HUES48 (cell line): Measurements from ENCODE around the gene FOXO4.

Experiments used
- H3K27ac ChIP-seq: one replicate; pipeline ENCODE4 v1.7.0; 2013; ENCODE audit warnings: low read depth, low read length, inconsistent platforms
- H3K27me3 ChIP-seq: 2 replicates; pipeline ENCODE4 v1.6.1; 2013; ENCODE audit warnings: mild to moderate bottlenecking, low read length; ENCODE audit not compliant: control insufficient read depth, insufficient read depth
- H3K36me3 ChIP-seq: 2 replicates; pipeline ENCODE4 v1.6.1; 2013; ENCODE audit warnings: low read length; ENCODE audit not compliant: control insufficient read depth, insufficient read depth
- H3K4me1 ChIP-seq: 2 replicates; pipeline ENCODE4 v1.6.1; 2013; ENCODE audit warnings: mild to moderate bottlenecking, low read length; ENCODE audit not compliant: control insufficient read depth, insufficient read depth
- H3K4me3 ChIP-seq: 2 replicates; pipeline ENCODE4 v1.5.1; 2013; ENCODE audit warnings: mild to moderate bottlenecking, low read depth, low read length
- H3K9ac ChIP-seq: 2 replicates; pipeline ENCODE4 v1.6.1; 2013; ENCODE audit warnings: mild to moderate bottlenecking, low read depth, low read length, moderate library complexity
- H3K9me3 ChIP-seq: 2 replicates; pipeline ENCODE4 v1.6.1; 2013; ENCODE audit warnings: low read length; ENCODE audit not compliant: control insufficient read depth, insufficient read depth

FOXO4 gene

DNA sequence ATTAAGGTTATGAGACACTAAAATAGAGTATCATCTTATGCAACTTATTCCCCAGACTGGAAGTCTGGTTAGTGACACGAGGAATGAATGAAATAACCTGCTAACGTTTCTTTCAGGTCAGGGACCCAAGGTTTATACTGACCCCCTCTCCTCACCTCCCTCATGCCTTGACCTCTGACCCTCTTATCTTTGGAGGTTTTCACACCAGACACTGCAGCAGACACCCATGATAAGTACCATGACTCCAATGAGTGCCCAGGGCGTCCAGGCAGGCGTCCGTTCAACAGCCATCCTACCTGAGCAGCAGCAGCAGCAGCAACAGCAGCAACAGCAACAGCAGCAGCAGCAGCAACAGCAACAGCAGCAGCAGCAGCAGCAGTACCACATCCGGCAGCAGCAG is 44.8 kb downstream of the FOXO4 start:
- H3K4me1 ChIP-seq, result 0 out of 2 replicates have a peak, but pooled peaks cover 3% of the 10 kb centered on the region
- no peak overlapping the region for H3K9ac ChIP-seq
- no peak overlapping the region for H3K27ac ChIP-seq
- peaks cover 35% of the 10 kb centered on the region for H3K9me3 ChIP-seq
- no peaks in the 10 kb centered on the region for H3K27me3 ChIP-seq
- H3K36me3 ChIP-seq, result peaks cover 43% of the 10 kb centered on the region
- no peak overlapping the region for H3K4me3 ChIP-seq

DNA sequence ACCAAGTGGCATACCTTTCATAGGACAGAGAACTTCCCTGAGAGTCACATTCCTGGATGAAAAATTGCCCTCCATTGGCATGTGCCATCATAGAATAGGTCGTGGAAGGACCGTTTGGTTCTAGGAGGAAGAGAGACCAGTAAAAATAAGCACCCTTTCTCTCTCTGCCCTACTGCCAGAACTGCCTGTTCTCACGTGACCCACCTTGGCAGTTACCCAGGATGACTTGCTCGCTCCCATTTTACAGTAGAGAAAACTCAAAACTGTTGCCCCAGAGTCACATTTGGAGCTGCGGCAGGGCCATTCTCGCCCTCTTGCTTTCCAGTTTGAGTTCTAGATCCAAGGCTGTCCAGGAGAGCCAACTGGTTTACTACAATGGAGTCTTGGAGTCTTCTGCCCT is 47.9 kb downstream of the FOXO4 start:
- H3K9ac ChIP-seq, result no peak overlapping the region
- peaks cover 29% of the 10 kb centered on the region; the same call in 1 of the 2 replicates for H3K9me3 ChIP-seq
- no peak overlapping the region for H3K4me3 ChIP-seq
- peaks cover 9% of the 10 kb centered on the region; the same call in 1 of the 2 replicates for H3K4me1 ChIP-seq
- H3K27ac ChIP-seq, result no peak overlapping the region
- H3K36me3 ChIP-seq, result peaks cover 18% of the 10 kb centered on the region
- no peaks in the 10 kb centered on the region for H3K27me3 ChIP-seq

- H3K9me3 ChIP-seq, result peaks cover 31% of the 10 kb centered on the region; the same call in 1 of the 2 replicates
- H3K9ac ChIP-seq, result no peak within 1 kb of the TSS
- peak within 1 kb of the TSS; percentile 71 for H3K4me3 ChIP-seq
- H3K27me3 ChIP-seq, result no peaks in the 10 kb centered on the region
- H3K36me3 ChIP-seq, result 0 out of 2 replicates have a peak, but pooled peaks cover 9% of the 10 kb centered on the region
- peaks cover 9% of the 10 kb centered on the region; the same call in 1 of the 2 replicates for H3K4me1 ChIP-seq
- no peak within 1 kb of the TSS for H3K27ac ChIP-seq
Observed at GRCh38 chrX:71144651-71145050, 49.0 kb downstream of the FOXO4 start, which contains the start of gene NLGN3. Gene NLGN3, plus strand, starts transcription at chrX:71144841. Its CDS starts 2,909 bp downstream, at chrX:71147750.

- Histone ChIP-seq H3K27me3 (no peaks in the 10 kb centered on the region), H3K9ac (no peak overlapping the region), H3K36me3 (no peaks in the 10 kb centered on the region), H3K4me3 (no peak overlapping the region), H3K4me1 (peaks cover 9% of the 10 kb centered on the region; the same call in 1 of the 2 replicates), H3K27ac (no peak overlapping the region), H3K9me3 (peaks cover 24% of the 10 kb centered on the region; the same call in 1 of the 2 replicates)
Observed at GRCh38 chrX:71147496-71148277, 52.0 kb downstream of the FOXO4 start.

DNA sequence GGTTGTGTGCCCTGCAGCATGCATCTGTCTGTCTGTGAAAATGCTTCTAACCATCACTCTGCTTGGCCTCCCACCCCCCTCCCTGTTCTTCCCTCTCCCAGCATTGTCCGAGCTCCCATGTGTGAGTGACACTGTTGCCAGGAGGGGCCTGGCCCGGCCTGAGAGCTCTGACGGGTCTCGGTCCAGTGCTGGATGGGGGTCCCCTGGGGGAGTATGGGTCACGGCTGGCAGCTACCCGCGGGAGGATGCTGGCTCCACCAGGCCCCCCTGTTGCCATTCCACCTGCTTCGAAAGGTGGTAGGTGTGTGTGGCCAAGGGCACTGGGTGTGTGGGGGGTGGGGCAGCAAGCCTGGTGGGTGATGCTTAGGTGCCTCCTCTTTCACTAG is 52.6 kb downstream of the FOXO4 start:
- Histone ChIP-seq H3K9me3 (peaks cover 24% of the 10 kb centered on the region; the same call in 1 of the 2 replicates), H3K27ac (no peak overlapping the region), H3K27me3 (no peaks in the 10 kb centered on the region), H3K36me3 (no peaks in the 10 kb centered on the region), H3K4me1 (peaks cover 9% of the 10 kb centered on the region; the same call in 1 of the 2 replicates), H3K4me3 (no peak overlapping the region), H3K9ac (no peak overlapping the region)

- H3K27ac ChIP-seq, result no peak overlapping the region
- no peak overlapping the region for H3K4me3 ChIP-seq
- H3K9me3 ChIP-seq, result peaks cover 34% of the 10 kb centered on the region
- no peak overlapping the region for H3K9ac ChIP-seq
- no peaks in the 10 kb centered on the region for H3K27me3 ChIP-seq
- H3K4me1 ChIP-seq, result peaks cover 3% of the 10 kb centered on the region; the same call in 1 of the 2 replicates
- peaks cover 5% of the 10 kb centered on the region; the same call in 1 of the 2 replicates for H3K36me3 ChIP-seq
Observed at GRCh38 chrX:71151366-71151765, 55.7 kb downstream of the FOXO4 start.
